KMS-11 (cell line): ENCODE results near the gene CCDC88A.
"Not testable (repeated sequence)": the region's sequence is repeated elsewhere in the genome, so short reads cannot be mapped to it uniquely, and the experiment has no call there.

ENCODE experiments used
- H2AFZ ChIP-seq: fragments of 200-600 bp; sonication (generic); 2 replicates; pipeline ENCODE4 v1.6.1; 2016; ENCODE audit warnings: antibody characterized with exemption, mixed run types, low read depth
- H3K27ac ChIP-seq: fragments of 200-600 bp; sonication (generic); 2 replicates; pipeline ENCODE4 v1.6.1; 2016; ENCODE audit warnings: mild to moderate bottlenecking, mixed run types
- H3K27me3 ChIP-seq: fragments of 200-600 bp; sonication (generic); 2 replicates; pipeline ENCODE4 v1.6.1; 2017; ENCODE audit warnings: mild to moderate bottlenecking, low read depth, mixed run types, moderate library complexity; ENCODE audit not compliant: insufficient read depth
- H3K36me3 ChIP-seq: fragments of 200-600 bp; sonication (generic); 2 replicates; pipeline ENCODE4 v1.6.1; 2017; ENCODE audit warnings: mild to moderate bottlenecking, mixed run types; ENCODE audit not compliant: insufficient read depth
- H3K4me1 ChIP-seq: fragments of 200-600 bp; sonication (generic); 2 replicates; pipeline ENCODE4 v1.6.1; 2016; ENCODE audit warnings: mild to moderate bottlenecking, low read depth, mixed run types; ENCODE audit not compliant: poor library complexity, severe bottlenecking
- H3K4me2 ChIP-seq: fragments of 200-600 bp; sonication (generic); 2 replicates; pipeline ENCODE4 v1.7.0; 2016; ENCODE audit warnings: mild to moderate bottlenecking, mixed run types
- H3K4me3 ChIP-seq: fragments of 200-600 bp; sonication (generic); IDR thresholded peaks from 2 replicates; pipeline ENCODE4 v1.6.1; 2017; ENCODE audit warnings: low read depth, low read length, mixed read lengths; ENCODE audit not compliant: insufficient read depth
- H3K79me2 ChIP-seq: fragments of 200-600 bp; sonication (generic); 2 replicates; pipeline ENCODE4 v1.6.1; 2016; ENCODE audit warnings: low read depth, mixed run types; ENCODE audit not compliant: insufficient read depth
- H3K9ac ChIP-seq: fragments of 200-600 bp; sonication (generic); 2 replicates; pipeline ENCODE4 v1.6.1; 2016; ENCODE audit warnings: mild to moderate bottlenecking, mixed run types
- H4K20me1 ChIP-seq: fragments of 200-600 bp; sonication (generic); 2 replicates; pipeline ENCODE4 v1.6.1; 2016; ENCODE audit warnings: mild to moderate bottlenecking, mixed run types; ENCODE audit not compliant: insufficient read depth
- TF ChIP-seq, protein P1 (sequence below): fragments of 200-600 bp; sonication (generic); conservative IDR thresholded peaks from 2 replicates; pipeline ENCODE4 v1.6.1; 2017; ENCODE audit warnings: low read depth, mild to moderate bottlenecking, antibody characterized with exemption, low read length, moderate library complexity, mixed read lengths

Gene CCDC88A

DNA sequence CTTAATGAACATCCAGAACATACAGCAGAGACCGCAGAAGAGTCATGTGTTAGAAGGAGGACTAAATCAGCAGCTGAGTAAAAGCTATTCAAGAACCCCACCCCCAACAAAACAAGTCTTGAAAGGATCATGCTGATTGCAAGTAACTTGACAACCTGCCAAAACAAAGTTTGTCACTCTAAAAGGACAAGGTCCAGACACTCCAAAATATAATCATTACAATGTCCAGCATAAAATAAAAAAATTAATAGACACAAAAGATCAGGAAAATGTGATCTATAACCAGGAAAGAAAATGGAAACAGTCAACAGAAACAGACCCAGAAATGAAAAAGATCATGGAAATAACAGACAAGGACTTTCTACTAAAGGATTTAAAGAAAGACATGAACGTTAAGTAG, 28.5 kb downstream of the CCDC88A start:
- no peaks in the 10 kb centered on the region for H4K20me1 ChIP-seq
- H3K4me2 ChIP-seq = no peak overlapping the region
- H3K27ac ChIP-seq = no peak overlapping the region
- no peak overlapping the region for H3K9ac ChIP-seq
- H3K4me1 ChIP-seq = no peaks in the 10 kb centered on the region
- no peaks in the 10 kb centered on the region for H3K36me3 ChIP-seq
- TF ChIP-seq, protein P1, sequence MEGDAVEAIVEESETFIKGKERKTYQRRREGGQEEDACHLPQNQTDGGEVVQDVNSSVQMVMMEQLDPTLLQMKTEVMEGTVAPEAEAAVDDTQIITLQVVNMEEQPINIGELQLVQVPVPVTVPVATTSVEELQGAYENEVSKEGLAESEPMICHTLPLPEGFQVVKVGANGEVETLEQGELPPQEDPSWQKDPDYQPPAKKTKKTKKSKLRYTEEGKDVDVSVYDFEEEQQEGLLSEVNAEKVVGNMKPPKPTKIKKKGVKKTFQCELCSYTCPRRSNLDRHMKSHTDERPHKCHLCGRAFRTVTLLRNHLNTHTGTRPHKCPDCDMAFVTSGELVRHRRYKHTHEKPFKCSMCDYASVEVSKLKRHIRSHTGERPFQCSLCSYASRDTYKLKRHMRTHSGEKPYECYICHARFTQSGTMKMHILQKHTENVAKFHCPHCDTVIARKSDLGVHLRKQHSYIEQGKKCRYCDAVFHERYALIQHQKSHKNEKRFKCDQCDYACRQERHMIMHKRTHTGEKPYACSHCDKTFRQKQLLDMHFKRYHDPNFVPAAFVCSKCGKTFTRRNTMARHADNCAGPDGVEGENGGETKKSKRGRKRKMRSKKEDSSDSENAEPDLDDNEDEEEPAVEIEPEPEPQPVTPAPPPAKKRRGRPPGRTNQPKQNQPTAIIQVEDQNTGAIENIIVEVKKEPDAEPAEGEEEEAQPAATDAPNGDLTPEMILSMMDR = no peak
- no peak overlapping the region for H2AFZ ChIP-seq
- H3K4me3 ChIP-seq = no peak overlapping the region
- peaks cover 4% of the 10 kb centered on the region; the same call in 1 of the 2 replicates for H3K79me2 ChIP-seq
- H3K27me3 ChIP-seq = no peaks in the 10 kb centered on the region

- H4K20me1 ChIP-seq, H2AFZ ChIP-seq, H3K36me3 ChIP-seq, H3K9ac ChIP-seq, H3K79me2 ChIP-seq, H3K4me3 ChIP-seq, H3K4me1 ChIP-seq, H3K4me2 ChIP-seq, H3K27ac ChIP-seq, H3K27me3 ChIP-seq: not testable (repeated sequence)
Measured at GRCh38 chr2:55385516-55385915, 34.1 kb downstream of the CCDC88A start.

DNA sequence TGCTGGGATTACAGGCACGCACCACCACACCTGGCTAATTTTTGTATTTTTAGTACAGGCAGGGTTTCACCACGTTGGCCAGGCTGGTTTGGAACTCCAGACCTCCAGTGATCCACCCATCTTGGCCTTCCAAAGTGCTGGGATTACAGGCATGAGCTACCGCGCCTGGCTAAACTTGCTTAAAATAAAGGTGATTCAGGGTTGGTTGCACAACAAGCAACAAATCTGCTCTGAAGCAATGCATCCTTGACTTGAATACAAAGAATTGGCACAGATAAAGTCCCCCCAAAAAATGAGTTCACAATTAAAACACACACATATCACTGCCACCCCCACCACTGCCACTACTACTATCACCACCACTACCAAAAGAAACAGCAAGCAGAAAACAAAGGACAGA, 34.9 kb downstream of the CCDC88A start:
- no peaks in the 10 kb centered on the region for H3K36me3 ChIP-seq
- H3K4me3 ChIP-seq = no peak overlapping the region
- H4K20me1 ChIP-seq = no peaks in the 10 kb centered on the region
- H3K79me2 ChIP-seq = no peaks in the 10 kb centered on the region
- no peak overlapping the region for H3K27ac ChIP-seq
- TF ChIP-seq, protein P1 = no peak
- no peaks in the 10 kb centered on the region for H3K27me3 ChIP-seq
- H2AFZ ChIP-seq = no peak overlapping the region
- no peaks in the 10 kb centered on the region for H3K4me1 ChIP-seq
- no peak overlapping the region for H3K4me2 ChIP-seq
- no peak overlapping the region for H3K9ac ChIP-seq

- no peaks in the 10 kb centered on the region for H4K20me1 ChIP-seq
- H3K27ac ChIP-seq = no peak overlapping the region
Measured at GRCh38 chr2:55371376-55371775, 48.3 kb downstream of the CCDC88A start.

DNA sequence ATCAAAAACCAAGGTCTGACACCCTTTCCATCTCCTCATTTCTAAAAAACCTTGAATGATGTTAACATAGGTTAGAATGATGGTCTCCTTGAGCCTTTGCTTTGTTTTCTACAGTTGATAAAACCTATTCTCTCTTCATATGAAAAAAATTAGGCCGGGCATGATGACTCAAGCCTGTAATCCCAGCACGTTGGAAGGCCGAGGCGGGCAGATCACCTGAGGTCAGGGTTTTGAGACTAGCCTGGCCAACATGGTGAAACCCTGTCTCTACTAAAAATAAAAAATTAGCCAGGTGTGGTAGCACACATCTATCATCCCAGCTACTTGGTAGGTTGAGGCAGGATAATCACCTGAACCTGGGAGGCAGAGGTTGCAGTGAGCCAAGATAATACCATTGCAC, 49.4 kb downstream of the CCDC88A start:
- no peak overlapping the region for H3K4me2 ChIP-seq
- no peak overlapping the region for H3K27ac ChIP-seq
- H2AFZ ChIP-seq = no peak overlapping the region
- no peak overlapping the region for H3K4me3 ChIP-seq
- no peaks in the 10 kb centered on the region for H4K20me1 ChIP-seq
- 0 out of 2 replicates have a peak, but pooled peaks cover 4% of the 10 kb centered on the region for H3K36me3 ChIP-seq
- no peak overlapping the region for H3K9ac ChIP-seq
- H3K27me3 ChIP-seq = no peaks in the 10 kb centered on the region
- TF ChIP-seq, protein P1 = no peak
- no peaks in the 10 kb centered on the region for H3K4me1 ChIP-seq
- no peaks in the 10 kb centered on the region for H3K79me2 ChIP-seq

More at GRCh38 chr2:55371376-55371775, 48.3 kb downstream of the CCDC88A start:
- Histone ChIP-seq H3K9ac (no peak overlapping the region), H3K79me2 (no peaks in the 10 kb centered on the region), H2AFZ (no peak overlapping the region), H3K27me3 (no peaks in the 10 kb centered on the region), H3K36me3 (0 out of 2 replicates have a peak, but pooled peaks cover 4% of the 10 kb centered on the region), H3K4me2 (no peak overlapping the region), H3K4me3 (no peak overlapping the region), H3K4me1 (no peaks in the 10 kb centered on the region)
- TF ChIP-seq, protein P1 = no peak
